Stimulated activated CD4-positive, alpha-beta T cell treated with anti-CD3 and anti-CD28 coated beads, Interleukin-2, amount 100 ng/mL, for 4 hours (primary cell): Measurements from ENCODE around the gene MINDY1.

Experiments used
- DNase-seq: peaks from one replicate; pipeline ENCODE4 v3.0.0-alpha.2; 2020; ENCODE audit warnings: low read depth

Gene MINDY1

GRCh38 chr1:151011154-151011850 is 4.6 kb upstream of the MINDY1 start:
- no peak for DNase-seq

DNA sequence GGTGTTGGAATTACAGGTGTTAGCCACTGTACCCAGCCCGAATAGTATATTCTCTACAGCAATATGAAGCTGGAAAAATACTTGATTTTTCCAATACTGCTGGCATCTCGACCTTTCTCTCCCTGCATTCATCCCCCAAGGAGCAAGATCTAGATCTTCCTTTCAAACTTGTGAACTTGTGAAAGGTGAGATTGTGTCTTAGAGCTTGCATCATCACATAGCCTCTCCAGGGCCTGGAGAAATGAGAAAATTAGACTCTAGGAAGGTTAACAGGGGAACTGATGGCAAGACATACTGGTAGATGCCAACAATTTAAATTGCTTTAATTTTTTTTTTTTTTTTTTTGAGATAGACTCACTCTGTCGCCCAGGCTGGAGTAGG is 3.6 kb upstream of the MINDY1 start:
- DNase-seq: no peak

GRCh38 chr1:151009674-151010345 is 3.1 kb upstream of the MINDY1 start:
- no peak for DNase-seq

GRCh38 chr1:151009206-151009587 is 2.5 kb upstream of the MINDY1 start:
- DNase-seq: no peak

DNA sequence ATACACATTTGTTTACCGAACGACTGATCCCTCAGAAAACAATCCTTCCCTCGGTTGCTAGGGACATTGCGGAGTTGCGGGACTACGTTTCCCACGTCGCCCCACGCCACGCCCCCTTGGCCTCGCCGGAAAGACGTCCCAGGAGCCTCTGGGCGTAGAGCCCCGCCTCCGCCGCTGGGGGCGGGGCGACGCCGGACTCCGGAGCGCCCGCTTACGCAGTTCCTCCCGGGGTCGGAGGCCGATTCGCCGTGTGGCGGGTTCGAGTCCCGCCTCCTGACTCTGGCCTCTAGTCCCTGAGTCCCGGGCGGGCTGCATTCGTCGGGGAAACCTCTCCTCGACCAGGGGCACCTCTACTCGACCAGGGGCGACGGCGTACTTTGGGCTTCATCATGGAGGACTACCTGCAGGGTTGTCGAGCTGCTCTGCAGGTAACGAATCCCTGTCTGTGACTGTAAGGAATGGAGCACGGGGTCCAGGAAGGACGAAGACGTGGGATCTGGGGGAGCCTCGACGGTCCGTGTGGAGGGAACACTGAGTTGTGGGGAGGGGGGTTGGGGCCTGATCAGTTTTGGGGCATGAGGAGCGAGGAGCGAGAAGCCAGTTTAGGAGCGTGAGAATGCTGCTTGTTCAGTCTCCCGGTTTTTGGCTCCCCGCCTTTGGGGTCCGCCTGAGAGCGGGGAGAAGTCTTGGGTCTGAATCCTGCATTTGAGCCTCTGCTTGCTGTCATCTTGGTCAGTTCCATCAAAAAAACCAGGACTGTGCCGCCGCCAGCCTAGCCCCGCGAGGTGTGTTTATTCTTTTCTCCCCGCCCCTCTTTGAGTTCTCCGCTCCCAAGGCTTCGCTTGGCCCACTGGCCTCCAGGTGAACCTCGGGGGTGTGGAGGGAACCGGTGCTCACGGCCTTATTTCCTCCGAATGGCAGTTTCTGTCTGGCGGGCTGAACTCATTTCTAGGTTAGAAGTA is 1.8 kb upstream of the MINDY1 start, which contains the start of gene PRUNE1:
PRUNE1 (plus strand) TSS at position 206 of the 962 bp plus-strand sequence; CDS start at position 390, 184 bp downstream.
- peak; percentile 92 for DNase-seq

GRCh38 chr1:151007853-151008243 is 1.1 kb upstream of the MINDY1 start:
- DNase-seq: no peak

- no peak for DNase-seq
These were observed 878 bp downstream of the MINDY1 start for GRCh38 chr1:151005729-151006319.

GRCh38 chr1:151003180-151003579 is 3.5 kb downstream of the MINDY1 start:
- DNase-seq: no peak

- no peak for DNase-seq
These were observed 4.1 kb downstream of the MINDY1 start for GRCh38 chr1:151002611-151003010.

DNA sequence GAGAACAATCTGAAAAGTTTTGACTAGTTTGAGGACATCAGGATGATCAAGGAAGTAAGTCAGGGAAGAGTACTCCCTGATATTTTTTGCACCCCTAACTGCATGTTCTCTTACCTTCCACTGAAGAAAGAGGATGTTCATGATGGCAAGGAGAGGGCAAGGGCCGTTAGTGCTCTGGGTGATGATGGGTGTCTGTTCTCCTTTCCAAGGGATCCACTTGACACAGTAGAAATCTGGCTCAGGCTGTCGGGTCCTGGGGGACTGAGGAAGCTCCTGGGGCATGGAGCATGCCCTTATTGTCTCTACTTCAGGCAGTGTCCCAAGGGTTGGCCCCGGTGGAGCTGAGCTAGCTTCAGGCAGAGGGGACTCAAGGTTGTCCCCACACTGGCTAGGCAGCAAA is 4.7 kb downstream of the MINDY1 start:
- DNase-seq: no peak

DNA sequence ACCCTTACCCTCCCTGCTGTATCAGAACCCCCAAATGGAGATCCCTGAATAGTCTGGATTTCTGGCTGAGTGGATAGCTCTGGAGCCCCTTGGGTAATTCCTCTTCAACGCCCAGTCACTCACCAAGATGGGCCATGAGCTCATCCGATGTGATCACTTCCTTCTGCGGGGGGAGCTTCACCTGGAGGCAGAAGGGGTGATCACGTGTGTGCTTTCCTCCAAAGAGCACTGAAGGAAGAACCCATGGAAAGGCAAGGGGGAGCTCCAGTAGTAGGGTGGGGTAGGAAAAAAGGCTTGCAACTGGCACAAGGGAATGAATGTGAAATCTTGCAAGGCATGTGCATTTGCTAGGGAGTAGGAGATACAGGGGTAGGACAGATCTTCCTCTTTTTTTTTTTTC is 5.1 kb downstream of the MINDY1 start:
- no peak for DNase-seq

GRCh38 chr1:151000408-151000807 is 6.3 kb downstream of the MINDY1 start:
- DNase-seq: no peak

DNA sequence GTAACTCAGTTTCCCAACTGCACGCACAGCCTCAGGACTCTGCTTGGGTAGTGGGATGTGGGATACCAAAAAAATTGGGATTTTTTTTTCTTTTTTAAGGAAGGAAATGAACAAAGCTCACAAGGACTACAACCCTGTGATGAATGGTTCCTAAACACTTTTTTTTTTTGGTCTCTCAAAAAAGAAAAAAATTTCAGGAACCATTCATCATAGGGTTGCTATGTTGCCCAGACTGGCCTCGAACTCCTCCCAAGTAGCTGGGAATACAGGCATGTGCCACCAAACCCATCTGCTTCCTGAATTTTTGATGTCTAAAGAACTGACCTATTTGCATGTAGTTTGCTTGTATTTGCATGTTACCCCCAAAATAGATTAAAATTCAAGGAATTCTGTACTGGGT is 6.8 kb downstream of the MINDY1 start:
- no peak for DNase-seq

GRCh38 chr1:150999051-150999674 is 7.5 kb downstream of the MINDY1 start:
- no peak for DNase-seq

DNA sequence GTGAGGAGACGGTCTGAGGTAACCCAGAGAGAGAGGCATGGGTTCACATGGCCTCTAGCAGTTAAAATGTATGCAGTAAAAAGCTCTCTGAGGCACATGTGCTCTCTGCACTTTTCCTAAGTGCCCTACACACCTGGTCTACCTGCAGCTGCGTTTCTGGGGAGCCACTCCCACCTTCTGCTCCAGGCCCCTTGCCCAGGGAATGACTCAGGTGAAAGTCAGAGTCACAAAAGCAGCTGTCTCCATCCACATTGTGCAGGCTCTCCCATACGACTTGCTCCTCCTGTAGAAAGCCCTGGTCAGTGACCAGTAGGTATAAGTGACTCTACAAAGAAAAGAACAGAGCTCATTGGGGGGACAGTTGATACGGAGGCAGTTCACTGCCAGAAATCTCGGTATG is 8.8 kb downstream of the MINDY1 start:
- no peak for DNase-seq

DNA sequence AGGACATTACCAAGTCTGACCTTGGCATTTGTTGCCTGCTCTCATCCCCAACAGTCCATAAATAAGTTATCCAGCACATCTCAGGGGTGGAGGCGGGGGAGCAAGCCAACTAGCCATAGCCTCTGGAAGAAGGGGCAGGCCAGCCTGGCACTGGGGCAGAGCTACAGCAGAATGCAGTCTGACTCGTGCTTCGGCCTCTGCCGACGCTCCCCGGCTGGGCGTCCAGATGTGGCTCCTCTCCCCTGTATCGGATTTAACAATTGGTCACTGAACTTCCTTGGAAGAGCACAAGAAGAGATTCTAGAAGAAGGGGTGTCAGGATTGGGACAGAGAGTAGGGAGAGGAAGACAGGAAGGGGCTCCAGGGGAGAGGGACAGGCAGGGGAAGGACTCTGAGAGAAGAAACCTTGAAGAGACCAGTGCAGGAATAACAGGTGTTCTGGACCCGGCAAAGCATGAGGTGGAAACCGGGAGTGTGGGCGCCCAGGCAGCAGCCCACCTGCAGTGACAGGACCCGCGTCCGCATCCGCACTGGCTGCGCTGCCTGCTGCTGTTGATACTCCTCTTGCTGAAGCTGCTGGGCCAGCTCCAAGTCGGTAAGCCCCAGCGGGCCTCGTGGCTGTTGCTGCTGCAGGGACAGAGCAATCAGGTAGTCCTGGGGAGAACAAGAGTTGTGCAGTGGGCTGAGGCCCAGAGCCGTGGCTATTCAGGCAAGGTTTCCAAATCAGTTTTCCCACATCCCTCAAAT is 9.4 kb downstream of the MINDY1 start:
- DNase-seq: no peak

- no peak for DNase-seq
These were observed 10.8 kb downstream of the MINDY1 start for GRCh38 chr1:150995896-150996295.

- no peak for DNase-seq
These were observed 11.2 kb downstream of the MINDY1 start for GRCh38 chr1:150995460-150995859.

DNA sequence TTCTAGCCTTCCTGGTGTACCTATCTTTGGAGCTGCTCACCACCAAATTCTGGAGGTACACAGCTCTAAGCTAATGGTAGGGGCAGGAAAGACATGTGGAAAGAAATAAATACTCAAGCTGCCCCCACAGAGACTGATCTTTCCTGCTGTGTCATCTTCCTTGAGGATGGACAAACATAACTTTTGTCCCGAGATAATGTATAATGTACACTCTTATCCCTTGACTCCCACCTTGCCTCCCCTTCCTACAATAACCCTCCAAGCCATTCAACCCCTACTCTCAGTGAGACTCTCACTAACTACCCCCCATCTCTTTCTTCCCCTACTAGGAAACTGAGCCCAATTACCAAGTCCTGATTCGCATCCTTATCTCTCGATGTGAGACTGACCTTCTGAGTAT is 12.5 kb downstream of the MINDY1 start:
- no peak for DNase-seq

- DNase-seq: no peak
These were observed 14.1 kb downstream of the MINDY1 start for GRCh38 chr1:150992626-150993025.

DNA sequence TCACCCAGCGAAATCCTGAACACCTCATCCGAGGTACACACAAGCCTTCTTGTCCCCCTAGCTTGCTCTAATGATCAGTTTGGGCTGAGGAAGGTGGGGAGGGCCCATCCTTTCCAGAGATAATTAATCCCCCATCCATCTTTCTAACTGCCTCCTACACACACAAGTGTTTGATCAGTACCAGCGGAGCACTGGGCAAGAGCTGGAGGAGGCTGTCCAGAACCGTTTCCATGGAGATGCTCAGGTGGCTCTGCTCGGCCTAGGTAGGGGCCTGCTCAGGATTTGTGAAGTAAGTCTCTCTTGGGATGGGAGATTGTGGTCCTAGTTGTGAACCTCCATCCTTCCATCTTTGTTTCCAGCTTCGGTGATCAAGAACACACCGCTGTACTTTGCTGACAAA is 18.8 kb downstream of the MINDY1 start:
- no peak for DNase-seq
